ENCODE data around the gene ALS2CL. TPM values are rescaled to one million over a fixed set of nuclear protein-coding genes. Genes with fewer than 3 reads are reported as not detected.

Gene ALS2CL
- total RNA-seq, 1 donor from 2014 or later, result 3.9 TPM

- no peak for DNase-seq
Observed at GRCh38 chr3:46676601-46677410, 16.7 kb downstream of the ALS2CL start.

- no peak for DNase-seq
Observed at GRCh38 chr3:46675843-46676567, 17.5 kb downstream of the ALS2CL start.

GRCh38 chr3:46675426-46675825 is 18.1 kb downstream of the ALS2CL start:
- no peak for DNase-seq

GRCh38 chr3:46674031-46674845 is 19.2 kb downstream of the ALS2CL start:
- DNase-seq, result no peak

GRCh38 chr3:46673151-46674030 is 20.1 kb downstream of the ALS2CL start:
- no peak for DNase-seq

GRCh38 chr3:46672349-46672695 is 21.2 kb downstream of the ALS2CL start:
- no peak for DNase-seq

- no peak for DNase-seq
Observed at GRCh38 chr3:46671541-46672348, 21.7 kb downstream of the ALS2CL start.

GRCh38 chr3:46670891-46671427 is 22.5 kb downstream of the ALS2CL start:
- DNase-seq, result no peak

GRCh38 chr3:46670000-46670890 is 23.2 kb downstream of the ALS2CL start:
- no peak for DNase-seq

- no peak for DNase-seq
Observed at GRCh38 chr3:46669191-46669999, 24.1 kb downstream of the ALS2CL start.

- DNase-seq, result no peak
Observed at GRCh38 chr3:46668591-46668990, 24.9 kb downstream of the ALS2CL start.

- DNase-seq, result no peak
Observed at GRCh38 chr3:46668116-46668515, 25.4 kb downstream of the ALS2CL start.

- no peak for DNase-seq
Observed at GRCh38 chr3:46667657-46668056, 25.8 kb downstream of the ALS2CL start.

GRCh38 chr3:46667061-46667621 is 26.3 kb downstream of the ALS2CL start:
- no peak for DNase-seq

- DNase-seq, result no peak
Observed at GRCh38 chr3:46666453-46666845, 27.0 kb downstream of the ALS2CL start.

- no peak for DNase-seq
Observed at GRCh38 chr3:46665763-46666452, 27.6 kb downstream of the ALS2CL start.

- DNase-seq, result peak; percentile 53
Observed at GRCh38 chr3:46664971-46665762, 28.3 kb downstream of the ALS2CL start.
